GM23338 (cell line): ENCODE results near the gene HS6ST3.

Source experiments
- CREB1 ChIP-seq: fragments of 250-450 bp; sonication (Bioruptor Pico); IDR thresholded peaks from 2 replicates; pipeline ENCODE4 v1.5.0; 2020; ENCODE audit warnings: low read depth, mild to moderate bottlenecking, moderate library complexity
- CTCF ChIP-seq, 2 experiments: fragments of 200-600 bp in 1 of 2; sonication (generic) in 1 of 2; conservative IDR thresholded peaks; 2 replicates each; pipeline versions ENCODE4 v1.5.1 to v1.6.1; 2016 to 2017; ENCODE audit warnings: antibody characterized with exemption in 2 of 2, low read depth in 2 of 2, mild to moderate bottlenecking in 2 of 2, moderate library complexity in 1 of 2
- ETS1 ChIP-seq: IDR thresholded peaks from 2 replicates; pipeline ENCODE4 v1.6.1; 2016; ENCODE audit warnings: antibody characterized with exemption
- EZH2 ChIP-seq: fragments of 200-600 bp; sonication (generic); IDR thresholded peaks from one replicate; pipeline ENCODE4 v1.8.0; 2017; ENCODE audit warnings: antibody characterized with exemption, mild to moderate bottlenecking, low read depth; ENCODE audit not compliant: unreplicated experiment
- EZH2phosphoT487 ChIP-seq: fragments of 200-600 bp; sonication (generic); IDR thresholded peaks from one replicate; pipeline ENCODE4 v1.8.1; 2018; ENCODE audit warnings: antibody characterized with exemption; ENCODE audit not compliant: unreplicated experiment
- JUNB ChIP-seq: IDR thresholded peaks from one replicate; pipeline ENCODE4 v1.6.1; 2016; ENCODE audit warnings: antibody characterized with exemption; ENCODE audit not compliant: unreplicated experiment
- NANOG ChIP-seq: IDR thresholded peaks from 2 replicates; pipeline ENCODE4 v1.6.1; 2016; ENCODE audit warnings: antibody characterized with exemption, borderline replicate concordance
- POLR2AphosphoS5 ChIP-seq: IDR thresholded peaks from 2 replicates; pipeline ENCODE4 v1.6.1; 2016; ENCODE audit warnings: antibody characterized with exemption, low read depth
- REST ChIP-seq: IDR thresholded peaks from one replicate; pipeline ENCODE4 v1.6.1; 2018; ENCODE audit warnings: antibody characterized with exemption; ENCODE audit not compliant: unreplicated experiment
- STAT1 ChIP-seq: IDR thresholded peaks from one replicate; pipeline ENCODE4 v1.6.1; 2016; ENCODE audit warnings: antibody characterized with exemption; ENCODE audit not compliant: unreplicated experiment
- ZNF114 ChIP-seq: fragments of 250-450 bp; sonication (Bioruptor Pico); IDR thresholded peaks from 2 replicates; pipeline ENCODE4 v1.5.0; 2020; ENCODE audit warnings: mild to moderate bottlenecking, moderate library complexity
- ZNF331 ChIP-seq: fragments of 250-450 bp; sonication (Bioruptor Pico); IDR thresholded peaks from 2 replicates; pipeline ENCODE4 v1.5.0; 2020; ENCODE audit warnings: low read depth, mild to moderate bottlenecking, moderate library complexity
- ZNF462 ChIP-seq: fragments of 250-450 bp; sonication (Bioruptor Pico); IDR thresholded peaks from 2 replicates; pipeline ENCODE4 v1.5.0; 2020; ENCODE audit warnings: mild to moderate bottlenecking, moderate library complexity

GRCh38 chr13:96338030-96338429 lies 248.1 kb downstream of the HS6ST3 start:
- no peak for TF ChIP-seq EZH2
- TF ChIP-seq POLR2AphosphoS5 = no peak
- no peak for TF ChIP-seq CTCF (conservative IDR thresholded peaks at IDR 0.05; ENCODE audit: low read depth in 2 of 2)
- no peak for TF ChIP-seq REST
- no peak for TF ChIP-seq ETS1
- TF ChIP-seq CREB1 = no peak
- no peak for TF ChIP-seq EZH2phosphoT487
- no peak for TF ChIP-seq JUNB
- no peak for TF ChIP-seq NANOG
- TF ChIP-seq ZNF331 = no peak
- TF ChIP-seq ZNF114 (CRISPR knock-in tag) = no peak
- no peak for TF ChIP-seq STAT1
- no peak for TF ChIP-seq ZNF462 (CRISPR knock-in tag)
